ENCODE results near the gene ZSWIM5. TPM values are rescaled to one million over a fixed set of nuclear protein-coding genes. Genes with fewer than 3 reads are reported as not detected.

The ZSWIM5 gene
- total and polyA plus RNA-seq, 2 donors (not counting 1 experiment from before 2014, with no cell fraction given): 0.36 to 1.7 TPM

DNA sequence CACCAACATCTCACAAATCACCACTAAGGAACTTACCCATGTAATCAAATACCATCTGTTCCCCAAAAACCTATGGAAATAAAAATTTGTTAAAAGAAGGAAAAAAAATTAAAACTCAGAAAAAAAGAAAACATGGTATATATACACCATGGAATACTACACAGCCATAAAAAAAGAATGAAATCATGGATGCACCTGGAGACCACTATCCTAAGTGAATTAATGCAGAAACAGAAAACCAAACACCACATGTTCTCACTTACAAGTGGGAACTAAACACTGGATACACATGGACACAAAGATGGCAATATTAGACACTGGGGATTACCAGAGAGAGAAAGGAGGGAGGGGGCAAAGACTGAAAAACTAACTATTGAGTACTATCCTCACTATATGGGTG lies 50.4 kb downstream of the ZSWIM5 start:
- no peak overlapping the region for H3K4me2 ChIP-seq (replicated peaks; ENCODE audit: low read depth, low read length, poor library complexity, severe bottlenecking)
- CTCF ChIA-PET: no interaction called here
- no peak overlapping the region for H3K4me3 ChIP-seq (ENCODE audit: control extremely low read depth in 1 of 5, extremely low read depth in 1 of 5, insufficient read depth in 1 of 5, low read depth in 2 of 5, low read length in 4 of 5)
- H3K36me3 ChIP-seq (replicated peaks in 1 of 2; ENCODE audit: control extremely low read depth in 1 of 2, control insufficient read depth in 1 of 2, extremely low read depth in 1 of 2, insufficient read depth in 2 of 2, low read length in 1 of 2): no peaks in the 10 kb centered on the region
- Mint-ChIP-seq H3K27ac (no peak overlapping the region), H3K4me1 (no peaks in the 10 kb centered on the region), H3K4me3 (no peak overlapping the region), H3K27me3 (peaks cover 32% of the 10 kb centered on the region), H3K9me3 (ENCODE audit: insufficient read depth) (peaks cover 2% of the 10 kb centered on the region)
- H3K27me3 ChIP-seq (replicated peaks in 1 of 4; ENCODE audit: control extremely low read depth in 1 of 4, control insufficient read depth in 3 of 4, insufficient read depth in 4 of 4, low read length in 3 of 4): no peaks in the 10 kb centered on the region
- no peak overlapping the region for H3K9ac ChIP-seq (ENCODE audit: low read length)
- no peaks in the 10 kb centered on the region for H4K20me1 ChIP-seq (ENCODE audit: control insufficient read depth, insufficient read depth, low read length, poor library complexity, severe bottlenecking)
- H3K27ac ChIP-seq (ENCODE audit: low read length in 2 of 2): no peak overlapping the region
- DNase-seq (no peak), ATAC-seq (ENCODE audit: low read depth) (no peak)
- POLR2A ChIA-PET: no interaction called here
- H3K9me3 ChIP-seq (ENCODE audit: control extremely low read depth in 1 of 3, control insufficient read depth in 2 of 3, insufficient read depth in 1 of 3, low read length in 2 of 3): peaks cover 1 to 3% (median 2%) of the 10 kb centered on the region in 3 donors
- intact Hi-C loops (cut with micrococcal nuclease): no loop called here
- TF ChIP-seq EZH2 (IDR thresholded peaks at IDR 0.05; ENCODE audit: borderline replicate concordance, insufficient read depth, low read depth, low read length, poor library complexity, severe bottlenecking): no peak
- no peak for TF ChIP-seq CTCF (IDR thresholded peaks at IDR 0.05)
- no peaks in the 10 kb centered on the region for H3K79me2 ChIP-seq (ENCODE audit: control insufficient read depth, insufficient read depth, low read length)
- H3K4me1 ChIP-seq (ENCODE audit: control insufficient read depth in 2 of 2, insufficient read depth in 2 of 2, low read length in 2 of 2): no peaks in the 10 kb centered on the region
- H2AFZ ChIP-seq (ENCODE audit: insufficient read depth, low read depth, low read length, poor library complexity, severe bottlenecking): no peak overlapping the region

DNA sequence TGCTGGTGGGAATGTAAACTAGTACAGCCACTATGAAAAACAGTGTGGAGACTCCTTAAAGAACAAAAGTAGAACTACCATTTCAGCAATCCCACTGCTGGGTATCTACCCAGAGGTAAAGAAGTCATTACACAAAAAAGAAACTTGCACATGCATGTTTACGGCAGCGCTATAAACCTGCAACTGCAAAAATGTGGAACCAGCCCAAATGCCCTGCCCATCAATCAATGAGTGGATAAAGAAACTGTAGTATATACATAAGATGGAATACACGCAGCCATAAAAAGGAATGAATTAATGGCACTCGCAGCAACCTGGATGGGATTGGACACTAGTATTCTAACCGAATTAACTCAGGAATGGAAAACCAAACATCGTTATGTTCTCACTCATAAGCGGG lies 51.0 kb downstream of the ZSWIM5 start:
- no peak overlapping the region for H3K27ac Mint-ChIP-seq
- H3K4me1 Mint-ChIP-seq: no peaks in the 10 kb centered on the region
- Histone ChIP-seq H3K9me3 (ENCODE audit: control extremely low read depth in 1 of 3, control insufficient read depth in 2 of 3, insufficient read depth in 1 of 3, low read length in 2 of 3) (peaks cover 1 to 3% (median 2%) of the 10 kb centered on the region in 3 donors), H3K4me3 (ENCODE audit: control extremely low read depth in 1 of 5, extremely low read depth in 1 of 5, insufficient read depth in 1 of 5, low read depth in 2 of 5, low read length in 4 of 5) (no peak overlapping the region), H3K27ac (ENCODE audit: low read length in 2 of 2) (no peak overlapping the region), H3K79me2 (ENCODE audit: control insufficient read depth, insufficient read depth, low read length) (no peaks in the 10 kb centered on the region), H3K27me3 (replicated peaks in 1 of 4; ENCODE audit: control extremely low read depth in 1 of 4, control insufficient read depth in 3 of 4, insufficient read depth in 4 of 4, low read length in 3 of 4) (no peaks in the 10 kb centered on the region), H3K36me3 (replicated peaks in 1 of 2; ENCODE audit: control extremely low read depth in 1 of 2, control insufficient read depth in 1 of 2, extremely low read depth in 1 of 2, insufficient read depth in 2 of 2, low read length in 1 of 2) (no peaks in the 10 kb centered on the region), H2AFZ (ENCODE audit: insufficient read depth, low read depth, low read length, poor library complexity, severe bottlenecking) (no peak overlapping the region), H4K20me1 (ENCODE audit: control insufficient read depth, insufficient read depth, low read length, poor library complexity, severe bottlenecking) (no peaks in the 10 kb centered on the region), H3K9ac (ENCODE audit: low read length) (no peak overlapping the region), H3K4me2 (replicated peaks; ENCODE audit: low read depth, low read length, poor library complexity, severe bottlenecking) (no peak overlapping the region), H3K4me1 (ENCODE audit: control insufficient read depth in 2 of 2, insufficient read depth in 2 of 2, low read length in 2 of 2) (no peaks in the 10 kb centered on the region)
- intact Hi-C loops (cut with micrococcal nuclease): no loop called here
- no peak overlapping the region for H3K4me3 Mint-ChIP-seq
- POLR2A ChIA-PET: no interaction called here
- DNase-seq: no peak
- H3K9me3 Mint-ChIP-seq (ENCODE audit: insufficient read depth): peaks cover 2% of the 10 kb centered on the region
- ATAC-seq (ENCODE audit: low read depth): no peak
- CTCF ChIA-PET: no interaction called here
- WGBS (ENCODE audit: insufficient coverage): 100% methylated on average over 1 of the region's 7 CpGs
- TF ChIP-seq EZH2 (IDR thresholded peaks at IDR 0.05; ENCODE audit: borderline replicate concordance, insufficient read depth, low read depth, low read length, poor library complexity, severe bottlenecking) (no peak), CTCF (IDR thresholded peaks at IDR 0.05) (no peak)
- H3K27me3 Mint-ChIP-seq: peaks cover 32% of the 10 kb centered on the region
